ENCODE measurements around the gene CRYBG1.

DNA sequence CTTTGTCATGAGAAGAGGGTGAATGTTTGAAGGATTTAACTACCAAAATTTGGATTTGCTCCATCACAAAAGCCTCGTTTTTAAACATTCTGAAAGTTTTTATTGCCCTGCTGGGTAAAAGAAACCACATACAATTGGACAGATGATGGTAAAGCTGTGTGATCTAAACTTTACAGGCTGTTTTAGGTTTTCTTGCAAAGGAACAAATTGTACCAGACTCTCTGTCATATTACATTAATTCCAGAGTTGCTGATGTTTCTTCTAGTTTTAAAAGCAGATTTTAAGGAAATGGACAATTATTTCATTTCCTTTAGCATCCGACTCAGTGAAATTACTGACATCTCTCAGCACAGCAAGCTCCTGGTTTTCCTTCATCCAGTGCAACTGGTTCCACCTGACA, 53.2 kb downstream of the CRYBG1 start:
- no peak for TF ChIP-seq EP300 (IDR thresholded peaks at IDR 0.05; ENCODE audit: borderline replicate concordance)
- TF ChIP-seq, protein P1, sequence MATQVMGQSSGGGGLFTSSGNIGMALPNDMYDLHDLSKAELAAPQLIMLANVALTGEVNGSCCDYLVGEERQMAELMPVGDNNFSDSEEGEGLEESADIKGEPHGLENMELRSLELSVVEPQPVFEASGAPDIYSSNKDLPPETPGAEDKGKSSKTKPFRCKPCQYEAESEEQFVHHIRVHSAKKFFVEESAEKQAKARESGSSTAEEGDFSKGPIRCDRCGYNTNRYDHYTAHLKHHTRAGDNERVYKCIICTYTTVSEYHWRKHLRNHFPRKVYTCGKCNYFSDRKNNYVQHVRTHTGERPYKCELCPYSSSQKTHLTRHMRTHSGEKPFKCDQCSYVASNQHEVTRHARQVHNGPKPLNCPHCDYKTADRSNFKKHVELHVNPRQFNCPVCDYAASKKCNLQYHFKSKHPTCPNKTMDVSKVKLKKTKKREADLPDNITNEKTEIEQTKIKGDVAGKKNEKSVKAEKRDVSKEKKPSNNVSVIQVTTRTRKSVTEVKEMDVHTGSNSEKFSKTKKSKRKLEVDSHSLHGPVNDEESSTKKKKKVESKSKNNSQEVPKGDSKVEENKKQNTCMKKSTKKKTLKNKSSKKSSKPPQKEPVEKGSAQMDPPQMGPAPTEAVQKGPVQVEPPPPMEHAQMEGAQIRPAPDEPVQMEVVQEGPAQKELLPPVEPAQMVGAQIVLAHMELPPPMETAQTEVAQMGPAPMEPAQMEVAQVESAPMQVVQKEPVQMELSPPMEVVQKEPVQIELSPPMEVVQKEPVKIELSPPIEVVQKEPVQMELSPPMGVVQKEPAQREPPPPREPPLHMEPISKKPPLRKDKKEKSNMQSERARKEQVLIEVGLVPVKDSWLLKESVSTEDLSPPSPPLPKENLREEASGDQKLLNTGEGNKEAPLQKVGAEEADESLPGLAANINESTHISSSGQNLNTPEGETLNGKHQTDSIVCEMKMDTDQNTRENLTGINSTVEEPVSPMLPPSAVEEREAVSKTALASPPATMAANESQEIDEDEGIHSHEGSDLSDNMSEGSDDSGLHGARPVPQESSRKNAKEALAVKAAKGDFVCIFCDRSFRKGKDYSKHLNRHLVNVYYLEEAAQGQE (IDR thresholded peaks at IDR 0.05; ENCODE audit: low read depth), result no peak
- no peak for TF ChIP-seq EGR1 (IDR thresholded peaks at IDR 0.05)
- TF ChIP-seq RAD21 (IDR thresholded peaks at IDR 0.05; ENCODE audit: low read depth), result no peak
- no peak for TF ChIP-seq TAF1 (IDR thresholded peaks at IDR 0.05; ENCODE audit: low read depth)
- TF ChIP-seq, protein P2, sequence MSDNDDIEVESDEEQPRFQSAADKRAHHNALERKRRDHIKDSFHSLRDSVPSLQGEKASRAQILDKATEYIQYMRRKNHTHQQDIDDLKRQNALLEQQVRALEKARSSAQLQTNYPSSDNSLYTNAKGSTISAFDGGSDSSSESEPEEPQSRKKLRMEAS (IDR thresholded peaks at IDR 0.05), result no peak
- no peak for TF ChIP-seq CREB1 (IDR thresholded peaks at IDR 0.05; ENCODE audit: low read depth)

All from Ishikawa (cell line).